Activated T-cell treated with anti-CD3 and anti-CD28 coated beads for 48 hours (primary cell): ENCODE results near the gene MYO9B.
"Not testable (repeated sequence)": the region's sequence is repeated elsewhere in the genome, so short reads cannot be mapped to it uniquely, and the experiment has no call there.

Experiments
- DNase-seq: peaks from one replicate; pipeline ENCODE4 v3.0.0-alpha.2; 2020; ENCODE audit warnings: low read depth

Gene MYO9B

GRCh38 chr19:17184371-17184841, 108.8 kb downstream of the MYO9B start:
- peak; percentile 11 for DNase-seq

- DNase-seq: no peak
Measured at GRCh38 chr19:17185590-17185989, 110.0 kb downstream of the MYO9B start.

- DNase-seq: not testable (repeated sequence)
Measured at GRCh38 chr19:17191736-17192135, 116.2 kb downstream of the MYO9B start.

GRCh38 chr19:17192751-17193150, 117.2 kb downstream of the MYO9B start:
- no peak for DNase-seq

- DNase-seq: no peak
Measured at GRCh38 chr19:17194608-17195007, 119.0 kb downstream of the MYO9B start.

GRCh38 chr19:17195106-17195505, 119.5 kb downstream of the MYO9B start:
- DNase-seq: no peak

GRCh38 chr19:17196610-17197009, 121.0 kb downstream of the MYO9B start:
- no peak for DNase-seq

GRCh38 chr19:17197666-17198065, 122.1 kb downstream of the MYO9B start:
- no peak for DNase-seq

GRCh38 chr19:17200408-17201079, 125.0 kb downstream of the MYO9B start:
- no peak for DNase-seq

GRCh38 chr19:17202249-17202648, 126.7 kb downstream of the MYO9B start:
- DNase-seq: no peak

GRCh38 chr19:17202713-17203112, 127.1 kb downstream of the MYO9B start:
- no peak for DNase-seq

GRCh38 chr19:17205237-17206140, 129.9 kb downstream of the MYO9B start:
- peak; percentile 52 for DNase-seq

- no peak for DNase-seq
Measured at GRCh38 chr19:17206736-17207581, 131.4 kb downstream of the MYO9B start.

GRCh38 chr19:17209126-17210036, 133.8 kb downstream of the MYO9B start:
- peak; percentile 62 for DNase-seq

GRCh38 chr19:17210296-17210695, 134.7 kb downstream of the MYO9B start:
- DNase-seq: no peak

- no peak for DNase-seq
Measured at GRCh38 chr19:17211547-17212446, 136.2 kb downstream of the MYO9B start.

- DNase-seq: no peak
Measured at GRCh38 chr19:17213334-17213733, 137.8 kb downstream of the MYO9B start.

- no peak for DNase-seq
Measured at GRCh38 chr19:17214508-17215126, 139.0 kb downstream of the MYO9B start.

- peak; percentile 79 for DNase-seq
Measured at GRCh38 chr19:17215127-17215971, 139.8 kb downstream of the MYO9B start, which contains the start of gene USE1. Gene USE1, plus strand, starts transcription at chr19:17215357. Its CDS starts 49 bp downstream, at chr19:17215406.
